SK-N-SH (cell line): Measurements from ENCODE around the gene MCF2L. TPM values are rescaled to one million over a fixed set of nuclear protein-coding genes. Genes with fewer than 3 reads are reported as not detected.

Source experiments
- CTCF ChIA-PET: fragments of 300-600, 350-600 bp; formaldehyde crosslinking; extraction: SDS; loops from one replicate; lab custom pipeline; 2021; lab: Yijun Ruan, JAX
- POLR2A ChIA-PET: fragments of 350-600 bp; sonication (Branson Sonifier 250); formaldehyde crosslinking; extraction: SDS; loops from one replicate; lab custom pipeline; 2020; ENCODE audit warnings: antibody characterized with exemption, inconsistent platforms; lab: Yijun Ruan, JAX
- DNase-seq: peaks from one replicate; pipeline ENCODE4 v3.0.0; 2012
- H2AFZ ChIP-seq: fragments of 200-600 bp; sonication (generic); 2 replicates; pipeline ENCODE4 v1.8.1; 2016; ENCODE audit warnings: antibody characterized with exemption, mild to moderate bottlenecking, low read depth
- H3F3A ChIP-seq: fragments of 200-600 bp; sonication (generic); replicated peaks from 2 replicates; pipeline ENCODE3; 2016; ENCODE audit warnings: antibody characterized with exemption, mild to moderate bottlenecking; ENCODE audit not compliant: insufficient read depth
- H3K27ac ChIP-seq, 2 experiments: fragments of 200-500 bp in 1 of 2; fragments of 200-600 bp in 1 of 2; sonication (Bioruptor generic) in 1 of 2; sonication (generic), shearing (Covaris generic) in 1 of 2; 2 replicates each; pipeline versions ENCODE4 v1.5.1 to v1.6.1; 2014 to 2016; ENCODE audit warnings: low read depth in 2 of 2, inconsistent platforms in 1 of 2, low read length in 1 of 2, mild to moderate bottlenecking in 1 of 2, mixed read lengths in 1 of 2
- H3K27me3 ChIP-seq: fragments of 200-600 bp; sonication (generic), shearing (Covaris generic); 2 replicates; pipeline ENCODE4 v1.6.1; 2016; ENCODE audit warnings: mixed run types; ENCODE audit not compliant: insufficient read depth
- H3K36me3 ChIP-seq, 2 experiments: fragments of 200-500 bp in 1 of 2; fragments of 200-600 bp in 1 of 2; sonication (Bioruptor generic) in 1 of 2; sonication (generic) in 1 of 2; replicated peaks in 1 of 2; 2 replicates each; pipeline versions ENCODE3 to v1.5.1; 2014 to 2016; ENCODE audit warnings: low read length in 1 of 2, mild to moderate bottlenecking in 1 of 2; ENCODE audit not compliant: insufficient read depth in 2 of 2, control insufficient read depth in 1 of 2
- H3K4me1 ChIP-seq, 2 experiments: fragments of 200-500 bp in 1 of 2; fragments of 200-600 bp in 1 of 2; sonication (Bioruptor generic) in 1 of 2; sonication (generic), shearing (Covaris generic) in 1 of 2; 2 replicates each; pipeline versions ENCODE4 v1.5.1 to v1.6.1; 2014 to 2016; ENCODE audit warnings: low read depth in 1 of 2, low read length in 1 of 2, mixed run types in 1 of 2; ENCODE audit not compliant: insufficient read depth in 2 of 2, control insufficient read depth in 1 of 2
- H3K4me2 ChIP-seq: fragments of 200-600 bp; sonication (generic), shearing (Covaris generic); 2 replicates; pipeline ENCODE4 v1.6.1; 2017; ENCODE audit warnings: mixed run types
- H3K4me3 ChIP-seq, 2 experiments: fragments of 200-500 bp in 1 of 2; fragments of 200-600 bp in 1 of 2; sonication (Bioruptor generic) in 1 of 2; sonication (generic), shearing (Covaris generic) in 1 of 2; 2 replicates each; pipeline versions ENCODE4 v1.5.1 to v1.8.1; 2014 to 2016; ENCODE audit warnings: low read depth in 2 of 2, inconsistent platforms in 1 of 2, low read length in 1 of 2, mild to moderate bottlenecking in 1 of 2, mixed read lengths in 1 of 2, moderate library complexity in 1 of 2
- H3K79me2 ChIP-seq: fragments of 200-600 bp; sonication (generic); 2 replicates; pipeline ENCODE4 v1.8.1; 2017; ENCODE audit warnings: mild to moderate bottlenecking; ENCODE audit not compliant: insufficient read depth
- H3K9ac ChIP-seq: fragments of 200-600 bp; sonication (generic); 2 replicates; pipeline ENCODE4 v1.6.1; 2017; ENCODE audit warnings: mixed run types
- H3K9me2 ChIP-seq: fragments of 200-600 bp; sonication (generic); 2 replicates; pipeline ENCODE4 v1.6.1; 2017; ENCODE audit warnings: mixed run types
- H3K9me3 ChIP-seq: fragments of 200-600 bp; sonication (generic); 2 replicates; pipeline ENCODE4 v1.6.1; 2017; ENCODE audit warnings: mixed run types, mild to moderate bottlenecking, moderate library complexity
- H4K20me1 ChIP-seq: fragments of 200-600 bp; sonication (generic); 2 replicates; pipeline ENCODE4 v1.6.1; 2017; ENCODE audit warnings: mild to moderate bottlenecking, mixed run types; ENCODE audit not compliant: insufficient read depth
- CHD2 ChIP-seq: fragments of 150-350 bp; IDR thresholded peaks from 2 replicates; pipeline ENCODE4 v1.6.1; 2018; ENCODE audit warnings: low read length; ENCODE audit not compliant: partially characterized antibody
- CTCF ChIP-seq: fragments of 200-600 bp; sonication (generic); IDR thresholded peaks from 2 replicates; pipeline ENCODE4 v1.6.1; 2017; ENCODE audit warnings: antibody characterized with exemption, mild to moderate bottlenecking, moderate library complexity
- ELF1 ChIP-seq: IDR thresholded peaks from 2 replicates; pipeline ENCODE4 v1.4.0; 2012
- IRF3 ChIP-seq: fragments of 150-350 bp; IDR thresholded peaks from 2 replicates; pipeline ENCODE4 v1.6.1; 2016; ENCODE audit warnings: mild to moderate bottlenecking, low read depth, low read length
- MAX ChIP-seq: IDR thresholded peaks from 2 replicates; pipeline ENCODE4 v1.4.0; 2012; ENCODE audit warnings: low read depth
- PBX3 ChIP-seq: IDR thresholded peaks from 2 replicates; pipeline ENCODE4; 2012
- REST ChIP-seq: IDR thresholded peaks from 2 replicates; pipeline ENCODE4 v1.6.1; 2012; ENCODE audit warnings: mild to moderate bottlenecking, low read depth, low read length, moderate library complexity
- RFX5 ChIP-seq: IDR thresholded peaks from 2 replicates; pipeline ENCODE4 v1.6.1; 2012; ENCODE audit warnings: mild to moderate bottlenecking, improper control_type of control experiment, low read length
- RXRA ChIP-seq: IDR thresholded peaks from 2 replicates; pipeline ENCODE4 v1.4.0; 2012; ENCODE audit warnings: low read depth, mild to moderate bottlenecking, borderline replicate concordance
- TCF12 ChIP-seq: IDR thresholded peaks from 2 replicates; pipeline ENCODE4 v1.4.0; 2012
- ZBTB33 ChIP-seq: IDR thresholded peaks from 2 replicates; pipeline ENCODE4 v1.4.0; 2012; ENCODE audit warnings: low read depth, borderline replicate concordance
- WGBS: methylation state at CpG from one replicate; pipeline ENCODE4 v1.1.6; 2017; ENCODE audit warnings: low lambda C conversion rate; 5-methylcytosine and 5-hydroxymethylcytosine counted together
- polyA plus RNA-seq, 3 experiments: library from polyadenylated mRNA; depleted of rRNA; stranded (reverse); fragments of >200 nt; gene quantifications; 2 replicates each; pipeline ENCODE4 v1.2.3, GENCODE V29; 2012

MCF2L gene
- polyA plus RNA-seq, 1 of the 3 experiments (the other 2 are of a cell fraction) = 0.56 TPM

- H3K9me2 ChIP-seq = no peaks in the 10 kb centered on the region
- no peaks in the 10 kb centered on the region for H3K9me3 ChIP-seq
- CTCF ChIA-PET = interaction anchor here (0.9 to 4.8 kb wide), 5 partner anchors 12 to 76 kb away, joined by 3 to 30 read pairs (median 4); no protein-coding TSS in a partner anchor
- H3K27me3 ChIP-seq = peaks cover 15% of the 10 kb centered on the region; the same call in 1 of the 2 replicates
- no peak overlapping the region for H3K27ac ChIP-seq
- no peaks in the 10 kb centered on the region for H3F3A ChIP-seq
- H3K4me1 ChIP-seq = no peaks in the 10 kb centered on the region
- no peaks in the 10 kb centered on the region for H3K79me2 ChIP-seq
- DNase-seq = no peak
- TF ChIP-seq RXRA (no peak), REST (no peak)
- no peaks in the 10 kb centered on the region for H3K36me3 ChIP-seq
- no peak overlapping the region for H3K4me3 ChIP-seq
- no peak overlapping the region for H2AFZ ChIP-seq
- 47% methylated on average over 10 of the region's 17 CpGs for WGBS
- no peak overlapping the region for H3K9ac ChIP-seq
- H3K4me2 ChIP-seq = no peak overlapping the region
- no peaks in the 10 kb centered on the region for H4K20me1 ChIP-seq
- POLR2A ChIA-PET = no interaction called here
Measured at GRCh38 chr13:112953591-112954487, 15.2 kb upstream of the MCF2L start.

GRCh38 chr13:112954488-112955270 is 14.3 kb upstream of the MCF2L start:
- Histone ChIP-seq H3K4me2 (no peak overlapping the region), H3K36me3 (no peaks in the 10 kb centered on the region), H3K79me2 (no peaks in the 10 kb centered on the region), H3K4me3 (no peak overlapping the region), H3K9ac (no peak overlapping the region), H3K27me3 (peaks cover 15% of the 10 kb centered on the region; the same call in 1 of the 2 replicates), H4K20me1 (no peaks in the 10 kb centered on the region), H2AFZ (no peak overlapping the region), H3F3A (no peaks in the 10 kb centered on the region), H3K27ac (no peak overlapping the region), H3K9me3 (no peaks in the 10 kb centered on the region), H3K9me2 (no peaks in the 10 kb centered on the region), H3K4me1 (no peaks in the 10 kb centered on the region)
- WGBS = 34% methylated on average over 7 of the region's 13 CpGs
- DNase-seq = no peak
- POLR2A ChIA-PET = no interaction called here
- CTCF ChIA-PET = interaction anchor here (0.9 to 4.8 kb wide), 6 partner anchors 13 to 75 kb away, joined by 3 to 30 read pairs (median 6); no protein-coding TSS in a partner anchor
- TF ChIP-seq MAX (no peak), PBX3 (no peak), ZBTB33 (no peak), TCF12 (no peak), ELF1 (no peak), CHD2 (no peak), IRF3 (no peak), CTCF (no peak), RFX5 (no peak)
